ENCODE measurements around the gene COL27A1. TPM values are rescaled to one million over a fixed set of nuclear protein-coding genes. Genes with fewer than 3 reads are reported as not detected.

The COL27A1 gene
- total RNA-seq, 1 experiment from 2014 or later, result 20.1 TPM

DNA sequence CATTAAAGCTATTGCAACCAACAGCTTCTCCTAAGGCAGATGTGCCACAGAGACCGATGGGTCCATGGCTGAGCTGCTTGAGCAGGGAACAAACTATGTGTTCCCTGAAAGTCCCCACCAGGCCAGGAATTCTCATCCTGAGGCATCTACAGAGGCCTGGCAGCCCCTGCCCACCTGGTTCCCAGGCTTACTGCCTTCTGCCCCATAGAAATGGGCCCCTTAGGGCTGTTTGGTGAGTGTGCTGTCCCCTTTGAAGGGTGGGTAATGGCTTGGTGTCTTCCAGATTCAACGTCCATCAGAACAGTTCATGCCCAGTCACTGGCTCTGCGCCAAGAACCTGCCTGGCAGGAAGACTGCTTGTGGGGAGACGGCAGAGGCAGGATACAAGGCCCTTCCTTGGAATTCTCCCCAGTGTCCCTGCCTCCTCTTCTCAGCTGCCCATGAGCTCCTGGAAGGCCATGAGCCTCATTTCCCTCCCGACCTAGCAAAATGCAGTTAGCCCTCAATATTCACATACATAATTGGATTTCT, 3.8 kb upstream of the COL27A1 start:
- no peak for DNase-seq
- CTCF ChIA-PET, result interaction anchor here (2.7 kb wide), 1 partner anchor 43 kb away, joined by 10 read pairs; no protein-coding TSS in a partner anchor
- Mint-ChIP-seq H3K9me3 (ENCODE audit: low read depth, unreplicated experiment) (no peaks in the 10 kb centered on the region), H3K4me1 (ENCODE audit: low read depth, unreplicated experiment) (peaks cover 10% of the 10 kb centered on the region), H3K27ac (ENCODE audit: unreplicated experiment) (no peak overlapping the region), H3K4me3 (ENCODE audit: low read depth, unreplicated experiment) (no peak overlapping the region), H3K36me3 (ENCODE audit: insufficient read depth, unreplicated experiment) (peaks cover 13% of the 10 kb centered on the region), H3K27me3 (ENCODE audit: unreplicated experiment) (peaks cover 26% of the 10 kb centered on the region)
- no TSS peak for BruUV-seq (replicated peaks)
- TF ChIP-seq, protein P1, sequence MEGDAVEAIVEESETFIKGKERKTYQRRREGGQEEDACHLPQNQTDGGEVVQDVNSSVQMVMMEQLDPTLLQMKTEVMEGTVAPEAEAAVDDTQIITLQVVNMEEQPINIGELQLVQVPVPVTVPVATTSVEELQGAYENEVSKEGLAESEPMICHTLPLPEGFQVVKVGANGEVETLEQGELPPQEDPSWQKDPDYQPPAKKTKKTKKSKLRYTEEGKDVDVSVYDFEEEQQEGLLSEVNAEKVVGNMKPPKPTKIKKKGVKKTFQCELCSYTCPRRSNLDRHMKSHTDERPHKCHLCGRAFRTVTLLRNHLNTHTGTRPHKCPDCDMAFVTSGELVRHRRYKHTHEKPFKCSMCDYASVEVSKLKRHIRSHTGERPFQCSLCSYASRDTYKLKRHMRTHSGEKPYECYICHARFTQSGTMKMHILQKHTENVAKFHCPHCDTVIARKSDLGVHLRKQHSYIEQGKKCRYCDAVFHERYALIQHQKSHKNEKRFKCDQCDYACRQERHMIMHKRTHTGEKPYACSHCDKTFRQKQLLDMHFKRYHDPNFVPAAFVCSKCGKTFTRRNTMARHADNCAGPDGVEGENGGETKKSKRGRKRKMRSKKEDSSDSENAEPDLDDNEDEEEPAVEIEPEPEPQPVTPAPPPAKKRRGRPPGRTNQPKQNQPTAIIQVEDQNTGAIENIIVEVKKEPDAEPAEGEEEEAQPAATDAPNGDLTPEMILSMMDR (IDR thresholded peaks at IDR 0.05; ENCODE audit: unreplicated experiment), result no peak
- intact Hi-C loops (cut with micrococcal nuclease; ENCODE audit: unreplicated experiment), result no loop called here

DNA sequence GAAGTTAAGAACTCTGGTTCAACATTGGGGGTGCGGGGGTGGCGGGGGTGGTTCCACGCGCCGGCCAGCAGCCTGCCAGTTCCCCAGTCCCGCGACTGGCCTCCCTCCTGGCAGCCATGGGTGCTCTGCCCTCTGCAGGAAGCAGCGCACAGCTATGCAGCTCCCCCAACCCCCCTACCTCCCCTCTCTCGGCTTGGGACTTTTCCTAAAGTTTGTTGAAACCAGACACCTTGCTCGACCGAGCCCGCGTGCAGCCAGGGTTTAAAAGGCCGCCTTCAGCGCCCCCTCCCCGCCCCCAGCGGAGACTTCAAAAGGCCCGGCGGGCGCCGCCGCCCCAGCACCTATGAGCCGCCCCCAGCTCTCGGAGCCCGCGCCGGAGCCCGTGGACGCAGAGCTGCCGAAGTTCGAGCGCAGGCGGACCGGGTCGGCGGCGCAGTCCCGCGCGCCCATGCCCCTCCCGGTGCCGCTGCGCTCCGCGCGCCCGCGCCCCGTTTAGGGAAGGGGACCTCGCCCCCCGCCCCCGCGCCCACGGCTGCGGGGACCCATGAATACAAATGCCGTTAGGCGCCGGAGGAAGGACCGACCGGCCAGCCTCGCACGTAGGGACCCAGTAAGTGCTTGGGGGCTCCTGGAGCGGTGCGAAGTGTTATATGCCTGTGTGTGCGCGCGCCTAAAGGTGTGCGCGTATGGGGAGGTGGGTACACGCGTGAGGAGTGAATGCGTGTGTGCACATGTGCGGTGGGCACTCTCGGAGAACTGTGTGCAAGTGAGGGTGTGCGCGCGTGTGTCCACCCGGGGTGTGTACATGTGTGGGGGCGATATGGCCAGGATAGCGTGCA, 1.4 kb upstream of the COL27A1 start:
- TF ChIP-seq, protein P1 (IDR thresholded peaks at IDR 0.05; ENCODE audit: unreplicated experiment), result no peak
- CTCF ChIA-PET, result interaction anchor here (1.0 to 2.7 kb wide), 3 partner anchors 10 to 71 kb away, joined by 5 to 27 read pairs (median 6); no protein-coding TSS in a partner anchor
- Mint-ChIP-seq H3K27ac (ENCODE audit: unreplicated experiment) (no peak overlapping the region), H3K9me3 (ENCODE audit: low read depth, unreplicated experiment) (no peaks in the 10 kb centered on the region), H3K27me3 (ENCODE audit: unreplicated experiment) (peaks cover 16% of the 10 kb centered on the region), H3K4me3 (ENCODE audit: low read depth, unreplicated experiment) (peak overlapping the region; percentile 58), H3K4me1 (ENCODE audit: low read depth, unreplicated experiment) (peaks cover 19% of the 10 kb centered on the region), H3K36me3 (ENCODE audit: insufficient read depth, unreplicated experiment) (peaks cover 15% of the 10 kb centered on the region)
- DNase-seq, result peak; percentile 49
- intact Hi-C loops (cut with micrococcal nuclease; ENCODE audit: unreplicated experiment), result loop anchor here (2.0 kb wide), 1 partner anchor 71 kb away; no protein-coding TSS in a partner anchor
- BruUV-seq (replicated peaks), result no TSS peak

DNA sequence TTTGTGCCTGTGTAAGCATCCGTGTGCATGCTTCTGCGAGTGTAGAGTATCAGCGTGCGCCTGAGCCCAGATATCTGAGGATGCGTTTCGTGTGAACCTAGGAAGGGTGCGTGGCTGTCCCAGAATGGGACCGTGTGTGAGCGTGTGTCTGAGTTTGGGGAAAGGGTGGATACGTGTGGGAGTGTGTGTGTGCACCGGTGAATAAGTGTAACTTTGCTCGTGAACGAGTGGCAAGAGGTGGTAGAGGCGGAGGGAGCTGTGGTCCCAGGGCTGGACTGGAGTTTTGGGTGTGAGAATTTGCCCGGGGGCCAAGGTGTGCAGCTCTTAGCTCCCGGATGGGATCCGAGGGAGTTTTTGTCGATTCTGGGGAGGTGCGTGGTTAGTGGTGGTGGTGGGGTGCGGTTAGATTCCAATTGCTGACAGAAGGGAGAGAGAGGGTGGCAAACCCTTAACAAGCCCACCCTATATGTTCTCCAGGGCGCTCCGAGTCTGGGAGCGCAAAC, 686 bp upstream of the COL27A1 start:
- peaks cover 16% of the 10 kb centered on the region for H3K27me3 Mint-ChIP-seq (ENCODE audit: unreplicated experiment)
- no TSS peak for BruUV-seq (replicated peaks)
- TF ChIP-seq, protein P1 (IDR thresholded peaks at IDR 0.05; ENCODE audit: unreplicated experiment), result no peak
- no peaks in the 10 kb centered on the region for H3K9me3 Mint-ChIP-seq (ENCODE audit: low read depth, unreplicated experiment)
- peak overlapping the region; percentile 58 for H3K4me3 Mint-ChIP-seq (ENCODE audit: low read depth, unreplicated experiment)
- H3K27ac Mint-ChIP-seq (ENCODE audit: unreplicated experiment), result no peak overlapping the region
- H3K4me1 Mint-ChIP-seq (ENCODE audit: low read depth, unreplicated experiment), result peaks cover 26% of the 10 kb centered on the region
- intact Hi-C loops (cut with micrococcal nuclease; ENCODE audit: unreplicated experiment), result loop anchor here (1.0 to 5.0 kb wide), 4 partner anchors 46 to 138 kb away; no protein-coding TSS in a partner anchor
- DNase-seq, result no peak
- peaks cover 15% of the 10 kb centered on the region for H3K36me3 Mint-ChIP-seq (ENCODE audit: insufficient read depth, unreplicated experiment)
- CTCF ChIA-PET, result interaction anchor here (1.0 to 2.7 kb wide), 4 partner anchors 9 to 72 kb away, joined by 4 to 27 read pairs (median 7); no protein-coding TSS in a partner anchor

DNA sequence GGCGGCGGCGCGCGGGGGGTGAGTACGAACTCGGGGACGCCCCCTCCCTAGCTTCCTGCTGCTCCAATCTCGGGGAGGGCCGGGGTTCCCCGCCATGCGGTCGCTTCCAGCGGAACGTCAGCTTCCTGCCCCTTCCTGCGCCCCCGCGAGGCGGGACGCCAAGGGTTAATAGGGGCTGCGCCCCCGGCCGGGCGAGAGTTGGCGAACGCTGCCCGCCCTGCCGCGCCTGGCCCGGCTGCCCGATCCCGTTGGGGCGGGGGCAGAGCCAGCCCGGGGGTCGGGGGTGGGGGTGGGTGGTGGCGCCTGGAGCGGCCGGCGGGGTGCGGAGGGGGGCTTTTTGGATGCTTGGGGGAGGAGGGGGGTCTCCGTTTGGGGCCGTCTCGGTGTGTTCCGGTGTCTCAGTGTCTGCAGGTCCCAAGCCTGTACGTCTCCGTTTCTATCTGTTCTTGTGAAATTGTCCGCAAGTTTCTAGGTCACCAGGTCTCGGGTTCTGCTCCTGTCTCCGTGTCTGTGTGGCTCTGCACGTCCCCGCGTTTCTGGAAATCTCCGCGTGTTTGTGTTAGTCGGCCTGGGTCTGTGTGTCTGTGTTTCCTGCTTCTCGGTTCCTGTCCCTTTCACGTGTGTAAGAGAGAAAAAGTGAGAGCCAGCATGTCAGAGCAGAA, 789 bp downstream of the COL27A1 start:
- peak overlapping the region; percentile 52 for H3K27ac Mint-ChIP-seq (ENCODE audit: unreplicated experiment)
- TF ChIP-seq, protein P1 (IDR thresholded peaks at IDR 0.05; ENCODE audit: unreplicated experiment), result no peak
- intact Hi-C loops (cut with micrococcal nuclease; ENCODE audit: unreplicated experiment), result loop anchor here (1.0 to 5.0 kb wide), 4 partner anchors 48 to 136 kb away; no protein-coding TSS in a partner anchor
- peak overlapping the region; percentile 58 for H3K4me3 Mint-ChIP-seq (ENCODE audit: low read depth, unreplicated experiment)
- CTCF ChIA-PET, result interaction anchor here (2.7 kb wide), 1 partner anchor 48 kb away, joined by 27 read pairs; no protein-coding TSS in a partner anchor
- H3K36me3 Mint-ChIP-seq (ENCODE audit: insufficient read depth, unreplicated experiment), result peaks cover 15% of the 10 kb centered on the region
- DNase-seq, result no peak
- peaks cover 16% of the 10 kb centered on the region for H3K27me3 Mint-ChIP-seq (ENCODE audit: unreplicated experiment)
- H3K4me1 Mint-ChIP-seq (ENCODE audit: low read depth, unreplicated experiment), result peaks cover 31% of the 10 kb centered on the region
- BruUV-seq (replicated peaks), result no TSS peak
- no peaks in the 10 kb centered on the region for H3K9me3 Mint-ChIP-seq (ENCODE audit: low read depth, unreplicated experiment)
